A673 (cell line): ENCODE data around the gene CHD5. TPM values are rescaled to one million over a fixed set of nuclear protein-coding genes. Genes with fewer than 3 reads are reported as not detected.

Source experiments
- BruUV-seq: library from RNA; stranded (reverse); fragments of 400-500 nt; replicated peaks from 2 replicates; lab custom pipeline; 2021; lab: Mats Ljungman, UMichigan
- CTCF ChIA-PET: fragments of 300-600 bp; sonication (Branson Sonifier 250); formaldehyde crosslinking; loops from one replicate; lab custom pipeline; 2022; ENCODE audit warnings: antibody characterized with exemption; lab: Charles Lee
- POLR2A ChIA-PET: fragments of 300-600 bp; sonication (Branson Sonifier 250); formaldehyde crosslinking; loops from one replicate; lab custom pipeline; 2022; ENCODE audit warnings: antibody characterized with exemption; ENCODE audit not compliant: low non-redundant PET; lab: Charles Lee
- DNase-seq: peaks from one replicate; pipeline ENCODE4 v3.0.0-alpha.2; 2015; ENCODE audit warnings: low spot score
- H3K27ac ChIP-seq: fragments of 200-600 bp; sonication (generic); 2 replicates; pipeline ENCODE4 v1.5.1; 2016; ENCODE audit warnings: mixed run types, low read depth, mild to moderate bottlenecking, mixed read lengths, antibody characterized with exemption, low read length; ENCODE audit not compliant: poor library complexity, severe bottlenecking
- H3K27me3 ChIP-seq: fragments of 200-600 bp; sonication (generic); replicated peaks from 2 replicates; pipeline ENCODE4 v1.6.1; 2017; ENCODE audit warnings: mixed run types, low read depth, mild to moderate bottlenecking, mixed read lengths, antibody characterized with exemption, low read length; ENCODE audit not compliant: insufficient read depth, poor library complexity
- H3K36me3 ChIP-seq: fragments of 200-600 bp; sonication (generic); 2 replicates; pipeline ENCODE4 v1.6.1; 2016; ENCODE audit warnings: mixed run types, mild to moderate bottlenecking, mixed read lengths, antibody characterized with exemption, low read length; ENCODE audit not compliant: insufficient read depth, poor library complexity, severe bottlenecking
- H3K4me1 ChIP-seq: fragments of 200-600 bp; sonication (generic); 2 replicates; pipeline ENCODE4 v1.6.1; 2017; ENCODE audit warnings: mixed run types, mild to moderate bottlenecking, mixed read lengths, antibody characterized with exemption, low read length; ENCODE audit not compliant: insufficient read depth, poor library complexity, severe bottlenecking
- H3K4me3 ChIP-seq: fragments of 200-600 bp; sonication (generic); 2 replicates; pipeline ENCODE4 v1.5.1; 2016; ENCODE audit warnings: low read depth, mixed run types, mild to moderate bottlenecking, mixed read lengths, low read length; ENCODE audit not compliant: poor library complexity, severe bottlenecking
- H3K9me3 ChIP-seq: fragments of 200-600 bp; sonication (generic); 2 replicates; pipeline ENCODE4 v1.6.1; 2016; ENCODE audit warnings: mixed run types, low read depth, mild to moderate bottlenecking, mixed read lengths, antibody characterized with exemption, low read length; ENCODE audit not compliant: poor library complexity, severe bottlenecking
- EZH2 ChIP-seq: fragments of 200-600 bp; sonication (generic); IDR thresholded peaks from 2 replicates; pipeline ENCODE4 v1.6.1; 2017; ENCODE audit warnings: borderline replicate concordance, low read depth, mild to moderate bottlenecking, mixed read lengths, antibody characterized with exemption, low read length; ENCODE audit not compliant: poor library complexity, severe bottlenecking
- intact Hi-C: fragments of 100-400 bp; cut with micrococcal nuclease; formaldehyde crosslinking; loops from one replicate; pipeline ENCODE4 v1.10.0; 2022; ENCODE audit not compliant: unreplicated experiment
- total RNA-seq: library from RNA; stranded (reverse); gene quantifications from 2 replicates; pipeline ENCODE4 v1.2.3, GENCODE V29; 2021
- TF ChIP-seq, protein P1 (sequence below): fragments of 300-800, 200-600 bp; sonication (generic); conservative IDR thresholded peaks from 2 replicates; pipeline ENCODE4 v1.5.1; 2017; ENCODE audit warnings: low read depth, mild to moderate bottlenecking, antibody characterized with exemption, low read length, moderate library complexity, mixed read lengths

The CHD5 gene
- total RNA-seq, 1 experiment from 2014 or later, result 0.58 TPM

DNA sequence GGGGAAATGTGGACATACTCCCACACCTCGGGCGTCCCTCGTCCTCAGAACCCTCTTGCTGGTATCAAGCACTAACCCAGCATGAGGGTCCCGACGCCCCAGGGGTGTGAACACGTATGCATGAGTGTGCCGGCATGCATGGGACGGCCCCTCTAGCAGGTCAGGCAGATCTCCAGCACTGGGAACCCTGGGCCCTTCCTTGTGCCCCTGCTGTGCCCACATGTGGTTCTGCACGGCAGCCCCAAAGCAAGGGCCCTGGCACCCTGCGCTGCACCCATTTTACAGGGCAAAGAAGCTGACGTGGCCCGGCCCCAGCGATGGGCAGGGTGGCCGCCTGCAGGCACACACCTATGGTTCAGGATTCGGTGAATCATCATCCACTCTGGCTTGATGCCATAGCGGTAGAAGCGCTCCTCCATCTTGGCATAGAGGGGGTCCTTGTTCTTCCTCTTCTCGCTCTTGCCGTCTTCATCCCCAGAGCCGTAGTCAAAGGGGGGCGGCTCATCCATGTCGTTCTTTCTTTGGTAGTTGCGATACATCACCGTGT lies 34.2 kb downstream of the CHD5 start:
- POLR2A ChIA-PET, result no interaction called here
- H3K27me3 ChIP-seq, result no peaks in the 10 kb centered on the region
- no peaks in the 10 kb centered on the region for H3K9me3 ChIP-seq
- DNase-seq, result no peak
- intact Hi-C loops, result no loop called here
- CTCF ChIA-PET, result interaction anchor here (0.5 kb wide), 1 partner anchor 260 kb away, joined by 3 read pairs; no protein-coding TSS in a partner anchor
- no peaks in the 10 kb centered on the region for H3K36me3 ChIP-seq
- H3K27ac ChIP-seq, result no peak overlapping the region
- no peaks in the 10 kb centered on the region for H3K4me1 ChIP-seq
- no peak overlapping the region for H3K4me3 ChIP-seq
- TF ChIP-seq EZH2, result no peak
- TF ChIP-seq, protein P1, sequence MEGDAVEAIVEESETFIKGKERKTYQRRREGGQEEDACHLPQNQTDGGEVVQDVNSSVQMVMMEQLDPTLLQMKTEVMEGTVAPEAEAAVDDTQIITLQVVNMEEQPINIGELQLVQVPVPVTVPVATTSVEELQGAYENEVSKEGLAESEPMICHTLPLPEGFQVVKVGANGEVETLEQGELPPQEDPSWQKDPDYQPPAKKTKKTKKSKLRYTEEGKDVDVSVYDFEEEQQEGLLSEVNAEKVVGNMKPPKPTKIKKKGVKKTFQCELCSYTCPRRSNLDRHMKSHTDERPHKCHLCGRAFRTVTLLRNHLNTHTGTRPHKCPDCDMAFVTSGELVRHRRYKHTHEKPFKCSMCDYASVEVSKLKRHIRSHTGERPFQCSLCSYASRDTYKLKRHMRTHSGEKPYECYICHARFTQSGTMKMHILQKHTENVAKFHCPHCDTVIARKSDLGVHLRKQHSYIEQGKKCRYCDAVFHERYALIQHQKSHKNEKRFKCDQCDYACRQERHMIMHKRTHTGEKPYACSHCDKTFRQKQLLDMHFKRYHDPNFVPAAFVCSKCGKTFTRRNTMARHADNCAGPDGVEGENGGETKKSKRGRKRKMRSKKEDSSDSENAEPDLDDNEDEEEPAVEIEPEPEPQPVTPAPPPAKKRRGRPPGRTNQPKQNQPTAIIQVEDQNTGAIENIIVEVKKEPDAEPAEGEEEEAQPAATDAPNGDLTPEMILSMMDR, result no peak
- no TSS peak for BruUV-seq

DNA sequence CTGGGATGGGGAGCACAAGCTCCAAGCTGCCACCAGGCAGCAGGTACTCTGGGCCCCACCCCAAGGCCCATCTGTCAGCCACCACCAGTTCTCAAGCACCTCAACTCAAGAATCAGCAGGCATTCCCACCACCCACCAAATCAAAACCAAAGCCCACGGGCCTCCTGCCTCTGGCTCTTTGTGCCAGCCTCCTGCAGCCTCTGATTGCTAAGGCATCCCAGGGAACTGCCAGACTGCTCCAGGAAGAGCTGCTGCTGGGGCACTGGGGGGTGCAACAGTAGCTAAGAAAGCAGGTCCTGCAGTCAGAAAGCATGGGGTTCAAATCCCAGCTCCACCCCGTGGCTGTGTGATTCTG lies 34.7 kb downstream of the CHD5 start:
- Histone ChIP-seq H3K27ac (no peak overlapping the region), H3K4me1 (no peaks in the 10 kb centered on the region), H3K36me3 (no peaks in the 10 kb centered on the region), H3K9me3 (no peaks in the 10 kb centered on the region), H3K27me3 (no peaks in the 10 kb centered on the region), H3K4me3 (no peak overlapping the region)
- TF ChIP-seq, protein P1, result no peak
- no peak for TF ChIP-seq EZH2
- DNase-seq, result no peak
- CTCF ChIA-PET, result interaction anchor here (0.5 kb wide), 1 partner anchor 261 kb away, joined by 3 read pairs; no protein-coding TSS in a partner anchor
- BruUV-seq, result no TSS peak
- POLR2A ChIA-PET, result no interaction called here
- intact Hi-C loops, result no loop called here

DNA sequence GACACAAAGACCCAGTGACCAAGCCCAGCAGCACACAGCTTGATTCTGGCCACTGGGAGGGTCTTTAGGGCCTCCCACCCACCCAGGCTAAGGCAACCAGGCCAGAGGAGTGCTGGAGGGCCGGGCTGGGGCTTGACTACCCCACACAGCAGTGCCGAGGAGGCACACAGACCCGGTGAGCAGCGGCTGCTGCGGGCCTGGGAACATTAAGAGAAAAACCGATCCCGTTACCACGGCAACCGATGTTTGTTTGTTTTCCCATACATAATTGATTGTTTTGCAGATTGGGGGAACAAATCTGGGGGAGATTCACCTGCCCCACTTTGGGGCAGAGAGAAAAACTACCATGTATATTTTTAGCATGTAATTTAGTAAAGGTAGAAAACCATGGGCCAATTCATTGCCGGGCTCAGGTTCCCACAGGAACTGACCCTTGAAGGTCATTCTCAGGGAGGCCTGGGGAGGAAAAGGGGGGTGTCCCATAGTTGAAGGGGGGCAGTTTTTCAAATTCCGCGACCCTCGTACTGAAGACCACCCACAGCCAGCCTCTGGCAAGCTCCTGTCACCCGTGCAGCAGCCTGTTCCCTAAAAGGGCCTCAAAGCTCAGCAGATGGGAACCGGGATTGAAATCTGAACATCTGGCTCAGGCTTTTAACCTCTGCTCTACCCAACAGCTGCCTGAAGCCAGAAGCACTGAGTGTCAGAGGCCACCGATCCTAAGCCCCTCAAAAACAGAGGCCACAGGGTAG lies 35.3 kb downstream of the CHD5 start:
- no peaks in the 10 kb centered on the region for H3K36me3 ChIP-seq
- no peak overlapping the region for H3K4me3 ChIP-seq
- POLR2A ChIA-PET, result no interaction called here
- no peaks in the 10 kb centered on the region for H3K9me3 ChIP-seq
- H3K27me3 ChIP-seq, result no peaks in the 10 kb centered on the region
- no peaks in the 10 kb centered on the region for H3K4me1 ChIP-seq
- DNase-seq, result no peak
- no peak overlapping the region for H3K27ac ChIP-seq
- TF ChIP-seq, protein P1, result no peak
- no peak for TF ChIP-seq EZH2
- intact Hi-C loops, result no loop called here
- BruUV-seq, result no TSS peak
- CTCF ChIA-PET, result no interaction called here
